Stomach smooth muscle (tissue), 2 donors: ENCODE results near the gene CD28.

Source experiments
- H3K27ac ChIP-seq: one replicate; pipeline ENCODE4 v1.7.0; 2013; ENCODE audit warnings: mild to moderate bottlenecking, low read length, inconsistent platforms
- H3K27me3 ChIP-seq, 2 donors: one replicate each; pipeline ENCODE4 v1.7.0; 2013; ENCODE audit warnings: low read length in 2 of 2; ENCODE audit not compliant: insufficient read depth in 2 of 2, control insufficient read depth in 1 of 2
- H3K36me3 ChIP-seq, 2 donors: one replicate each; pipeline ENCODE4 v1.7.0; 2013; ENCODE audit warnings: low read length in 2 of 2; ENCODE audit not compliant: control insufficient read depth in 2 of 2, insufficient read depth in 2 of 2
- H3K4me1 ChIP-seq: one replicate; pipeline ENCODE4 v1.7.0; 2013; ENCODE audit warnings: low read length; ENCODE audit not compliant: control insufficient read depth, insufficient read depth
- H3K4me3 ChIP-seq, 2 donors: one replicate each; pipeline ENCODE4 v1.7.0; 2013; ENCODE audit warnings: low read length in 2 of 2
- H3K9ac ChIP-seq, 2 donors: one replicate each; pipeline ENCODE4 v1.7.0; 2013; ENCODE audit warnings: low read length in 2 of 2, mild to moderate bottlenecking in 1 of 2
- H3K9me3 ChIP-seq, 2 donors: one replicate each; pipeline ENCODE4 v1.7.0; 2013; ENCODE audit warnings: low read length in 2 of 2; ENCODE audit not compliant: control insufficient read depth in 2 of 2
- donor health status: healthy.
- donor health status: Pancreatic carcinoma.

Gene CD28

DNA sequence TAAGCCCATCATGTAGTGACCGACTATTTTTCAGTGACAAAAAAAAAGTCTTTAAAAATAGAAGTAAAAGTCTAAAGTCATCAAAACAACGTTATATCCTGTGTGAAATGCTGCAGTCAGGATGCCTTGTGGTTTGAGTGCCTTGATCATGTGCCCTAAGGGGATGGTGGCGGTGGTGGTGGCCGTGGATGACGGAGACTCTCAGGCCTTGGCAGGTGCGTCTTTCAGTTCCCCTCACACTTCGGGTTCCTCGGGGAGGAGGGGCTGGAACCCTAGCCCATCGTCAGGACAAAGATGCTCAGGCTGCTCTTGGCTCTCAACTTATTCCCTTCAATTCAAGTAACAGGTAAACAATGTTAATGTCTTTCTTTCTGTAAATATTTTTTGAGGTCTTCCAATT lies at the start of gene CD28:
TSS of gene CD28 (plus strand) at position 237 of the 400 bp plus-strand sequence. CDS start at position 295, 58 bp downstream.
- Histone ChIP-seq H3K27me3 (no peaks in the 10 kb centered on the region), H3K36me3 (no peaks in the 10 kb centered on the region), H3K4me1 (no peaks in the 10 kb centered on the region), H3K9ac (no peak within 1 kb of the TSS), H3K9me3 (no peaks in the 10 kb centered on the region), H3K27ac (no peak within 1 kb of the TSS), H3K4me3 (no peak within 1 kb of the TSS)

DNA sequence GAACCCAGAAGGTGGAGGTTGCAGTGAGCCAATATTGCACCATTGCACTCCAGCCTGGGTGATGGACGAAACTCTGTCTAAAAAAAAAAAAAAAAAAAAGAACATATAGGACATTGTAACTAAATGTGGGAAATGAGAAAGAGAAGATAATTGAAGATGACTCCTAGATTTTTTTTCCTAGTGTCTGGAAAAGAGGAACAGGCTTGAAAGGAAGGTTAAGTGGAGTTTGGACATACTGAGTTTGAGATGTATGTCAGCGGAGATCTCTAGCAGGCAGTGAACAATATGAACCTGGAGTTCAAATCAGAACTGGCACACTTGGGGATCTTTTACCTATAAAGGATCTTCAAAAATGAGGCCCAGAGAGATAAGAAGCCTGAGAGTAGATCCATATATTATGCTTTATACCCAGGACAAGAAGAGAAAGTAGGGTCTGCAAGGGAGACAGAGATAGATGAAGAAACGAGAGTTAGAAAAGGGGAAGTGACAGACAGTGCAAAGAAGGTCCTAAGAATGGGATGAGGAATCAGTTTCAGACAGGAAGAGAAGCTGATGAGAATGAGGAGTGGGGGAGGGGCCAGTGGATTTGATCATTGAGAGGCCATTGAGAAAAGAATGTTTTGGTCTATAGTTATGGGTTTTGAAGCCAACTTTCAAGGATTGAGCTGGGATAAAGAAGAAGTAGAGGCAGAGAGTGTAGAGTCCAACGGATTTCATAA lies 46.9 kb upstream of the CD28 start:
- Histone ChIP-seq H3K9me3 (no peaks in the 10 kb centered on the region), H3K27ac (no peak overlapping the region), H3K4me3 (no peak overlapping the region), H3K27me3 (no peaks in the 10 kb centered on the region), H3K4me1 (peaks cover 3% of the 10 kb centered on the region), H3K36me3 (no peaks in the 10 kb centered on the region), H3K9ac (no peak overlapping the region)

DNA sequence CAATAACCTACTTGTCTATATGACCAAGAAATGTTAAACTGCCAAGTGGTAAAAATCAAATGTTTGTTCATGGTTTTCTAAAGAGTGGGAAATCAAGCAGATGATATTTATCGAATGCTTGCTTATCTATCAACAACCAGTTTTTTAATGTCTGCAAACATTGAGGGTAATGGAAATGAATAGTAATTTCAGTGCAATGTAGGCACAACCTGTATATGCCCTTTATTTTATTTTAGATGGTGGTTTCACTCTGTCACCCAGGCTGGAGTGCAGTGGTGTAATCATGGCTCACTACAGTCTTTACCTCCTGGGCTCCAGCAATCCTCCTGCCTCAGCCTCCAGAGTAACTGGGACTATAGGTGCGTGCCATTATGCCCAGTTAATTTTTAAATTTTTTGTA lies 46.0 kb upstream of the CD28 start:
- H3K9me3 ChIP-seq: no peaks in the 10 kb centered on the region
- no peaks in the 10 kb centered on the region for H3K27me3 ChIP-seq
- no peak overlapping the region for H3K27ac ChIP-seq
- H3K4me1 ChIP-seq: peaks cover 3% of the 10 kb centered on the region
- no peak overlapping the region for H3K4me3 ChIP-seq
- H3K9ac ChIP-seq: no peak overlapping the region
- no peaks in the 10 kb centered on the region for H3K36me3 ChIP-seq

DNA sequence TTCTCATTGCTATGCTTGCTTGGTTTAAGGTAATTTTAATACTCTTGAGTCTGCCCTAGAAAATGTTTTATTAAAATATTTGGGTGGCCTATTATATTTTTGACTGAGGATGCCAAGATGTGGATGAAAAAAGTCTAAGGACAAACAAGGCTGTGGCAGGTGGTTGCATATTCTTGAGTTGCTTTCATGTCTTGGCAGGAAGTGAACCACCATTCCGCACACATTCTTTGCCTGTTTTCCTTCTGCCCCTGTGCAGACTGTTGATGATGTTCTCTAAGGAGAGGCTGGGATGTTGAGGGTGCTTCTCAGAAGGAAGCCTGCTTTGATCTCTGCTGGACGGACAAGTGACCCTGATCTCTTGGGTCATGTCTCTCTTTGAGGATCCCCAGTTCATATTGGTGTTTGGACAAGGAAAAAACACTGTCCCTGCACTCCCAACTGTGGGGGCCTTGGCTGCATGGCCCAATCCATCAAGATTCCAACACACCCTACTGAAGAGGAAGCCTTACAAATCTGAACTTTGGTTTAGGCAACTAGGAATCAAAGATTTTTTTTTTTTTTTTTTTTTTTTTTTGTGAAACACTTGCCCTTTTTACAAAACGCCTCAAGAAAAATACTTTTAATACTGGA lies 45.0 kb upstream of the CD28 start:
- Histone ChIP-seq H3K9ac (no peak overlapping the region), H3K9me3 (no peaks in the 10 kb centered on the region), H3K36me3 (no peaks in the 10 kb centered on the region), H3K27me3 (no peaks in the 10 kb centered on the region), H3K4me3 (no peak overlapping the region), H3K27ac (no peak overlapping the region), H3K4me1 (peaks cover 3% of the 10 kb centered on the region)

DNA sequence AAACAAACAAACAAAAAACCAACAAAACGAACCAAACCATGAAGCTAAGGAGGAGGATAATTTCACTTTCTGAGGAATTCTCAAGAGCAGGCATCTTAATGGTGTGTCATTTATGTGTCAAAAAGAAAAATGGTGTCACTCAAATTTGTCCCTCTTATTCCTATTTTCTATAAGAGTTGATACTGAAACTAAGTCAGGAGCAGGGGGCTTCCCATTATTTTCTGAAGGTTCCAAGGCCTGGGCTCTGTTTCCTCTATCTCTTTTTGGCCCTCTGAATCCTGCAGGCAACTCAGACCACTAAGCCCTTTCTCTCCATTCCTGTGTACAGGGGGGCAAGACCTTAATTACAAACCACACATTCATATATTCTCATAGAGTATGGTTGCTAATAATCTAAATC lies 44.0 kb upstream of the CD28 start:
- Histone ChIP-seq H3K9me3 (no peaks in the 10 kb centered on the region), H3K4me1 (no peaks in the 10 kb centered on the region), H3K27ac (no peak overlapping the region), H3K27me3 (no peaks in the 10 kb centered on the region), H3K36me3 (no peaks in the 10 kb centered on the region), H3K9ac (no peak overlapping the region), H3K4me3 (no peak overlapping the region)

DNA sequence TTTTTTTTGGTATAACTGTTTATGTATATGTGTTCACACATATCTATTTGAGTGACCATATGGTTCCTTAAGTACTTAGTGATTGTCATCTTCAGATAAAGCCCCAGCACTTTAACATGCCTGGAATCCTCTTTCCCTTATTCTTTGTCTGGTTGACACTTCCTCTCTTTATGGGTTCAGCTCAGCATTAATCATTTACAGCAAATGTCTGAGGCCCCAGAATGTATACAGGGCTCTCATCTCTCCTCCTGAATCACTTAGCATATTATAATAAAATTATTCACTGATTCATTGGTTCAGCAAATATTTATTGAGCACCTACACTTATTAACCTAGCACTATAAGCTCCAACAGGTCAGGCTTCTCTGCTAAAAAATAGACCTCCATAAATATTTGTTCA lies 43.5 kb upstream of the CD28 start:
- Histone ChIP-seq H3K9me3 (no peaks in the 10 kb centered on the region), H3K36me3 (no peaks in the 10 kb centered on the region), H3K4me1 (no peaks in the 10 kb centered on the region), H3K4me3 (no peak overlapping the region), H3K27me3 (no peaks in the 10 kb centered on the region), H3K27ac (no peak overlapping the region), H3K9ac (no peak overlapping the region)

DNA sequence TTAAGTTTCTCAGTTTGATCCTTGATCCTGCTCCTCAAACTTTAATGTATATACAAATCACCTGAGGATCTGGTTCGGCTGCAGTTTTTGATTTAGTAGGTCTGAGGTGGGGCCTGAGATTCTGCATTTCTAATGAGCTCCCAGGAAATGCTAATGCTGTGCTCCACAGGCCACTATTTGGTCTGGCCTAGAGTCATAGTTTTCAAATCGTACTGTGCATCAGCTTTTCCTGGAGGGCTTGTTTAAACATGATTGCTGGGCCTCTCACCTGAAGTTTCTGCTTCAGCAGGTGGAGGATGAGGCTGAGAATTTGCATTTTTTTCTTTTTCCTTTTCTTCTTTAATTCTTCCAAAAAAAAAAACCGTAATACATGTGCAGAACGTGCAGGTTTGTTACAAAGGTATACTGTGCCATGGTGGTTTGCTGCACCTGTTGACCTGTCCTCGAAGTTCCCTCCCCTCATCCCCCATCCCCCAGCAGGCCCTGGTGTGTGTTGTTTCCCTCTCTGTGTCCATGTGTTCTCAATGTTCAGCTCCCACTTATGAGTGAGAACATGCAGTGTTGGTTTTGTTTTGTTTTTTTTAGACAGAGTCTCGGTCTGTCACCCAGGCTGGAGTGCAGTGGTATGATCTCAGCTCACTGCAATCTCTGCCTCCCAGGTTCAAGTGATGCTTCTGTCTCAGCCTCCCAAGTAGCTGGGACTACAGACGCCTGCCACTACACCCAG lies 42.2 kb upstream of the CD28 start:
- Histone ChIP-seq H3K4me3 (no peak overlapping the region), H3K9me3 (no peaks in the 10 kb centered on the region), H3K27me3 (no peaks in the 10 kb centered on the region), H3K27ac (no peak overlapping the region), H3K9ac (no peak overlapping the region), H3K36me3 (no peaks in the 10 kb centered on the region), H3K4me1 (no peaks in the 10 kb centered on the region)

DNA sequence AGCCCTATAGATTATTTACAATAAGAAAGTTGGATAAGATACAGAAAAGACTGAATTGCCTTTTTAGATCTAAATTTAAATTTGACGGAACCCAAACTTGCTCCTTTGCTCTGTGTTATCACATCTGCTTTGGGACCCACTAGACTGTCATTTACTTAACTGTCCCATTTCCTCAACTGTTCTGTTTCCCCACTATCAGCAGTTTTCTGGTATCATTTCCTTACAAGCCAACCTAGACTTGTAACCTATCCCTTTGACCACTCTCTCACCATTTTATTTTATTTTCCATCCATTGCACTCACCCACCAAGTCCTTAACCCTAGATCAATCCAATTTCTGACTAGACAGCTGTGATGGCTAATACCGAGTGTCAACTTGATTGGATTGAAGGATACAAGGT lies 38.6 kb upstream of the CD28 start:
- Histone ChIP-seq H3K4me1 (no peaks in the 10 kb centered on the region), H3K4me3 (no peak overlapping the region)

DNA sequence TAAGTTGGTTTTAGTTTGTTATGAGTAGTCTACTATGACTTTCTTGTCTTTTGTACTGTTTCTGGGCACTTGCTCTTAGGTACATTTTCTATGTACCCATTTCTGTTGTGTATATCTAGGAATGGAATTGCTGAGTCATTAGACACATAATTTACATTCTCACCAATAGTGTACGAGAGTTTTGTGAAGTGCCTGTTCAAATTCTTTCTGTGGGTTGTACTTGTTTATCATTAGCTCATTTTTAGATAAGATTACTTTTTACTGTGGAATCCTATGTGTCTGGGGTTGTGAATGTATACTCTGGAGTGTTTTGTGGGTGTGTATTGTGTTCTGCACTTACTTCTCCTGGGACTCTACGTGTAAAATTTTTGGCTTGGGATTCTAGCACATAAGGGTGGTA lies 36.6 kb upstream of the CD28 start:
- Histone ChIP-seq H3K9me3 (no peaks in the 10 kb centered on the region), H3K9ac (no peak overlapping the region), H3K4me1 (no peaks in the 10 kb centered on the region), H3K27me3 (no peaks in the 10 kb centered on the region), H3K36me3 (no peaks in the 10 kb centered on the region), H3K4me3 (no peak overlapping the region), H3K27ac (no peak overlapping the region)

More for the DNA sequence above, 38.6 kb upstream of the CD28 start:
- no peaks in the 10 kb centered on the region for H3K9me3 ChIP-seq
- H3K36me3 ChIP-seq: no peaks in the 10 kb centered on the region
- H3K27ac ChIP-seq: no peak overlapping the region
- H3K9ac ChIP-seq: no peak overlapping the region
- H3K27me3 ChIP-seq: no peaks in the 10 kb centered on the region

DNA sequence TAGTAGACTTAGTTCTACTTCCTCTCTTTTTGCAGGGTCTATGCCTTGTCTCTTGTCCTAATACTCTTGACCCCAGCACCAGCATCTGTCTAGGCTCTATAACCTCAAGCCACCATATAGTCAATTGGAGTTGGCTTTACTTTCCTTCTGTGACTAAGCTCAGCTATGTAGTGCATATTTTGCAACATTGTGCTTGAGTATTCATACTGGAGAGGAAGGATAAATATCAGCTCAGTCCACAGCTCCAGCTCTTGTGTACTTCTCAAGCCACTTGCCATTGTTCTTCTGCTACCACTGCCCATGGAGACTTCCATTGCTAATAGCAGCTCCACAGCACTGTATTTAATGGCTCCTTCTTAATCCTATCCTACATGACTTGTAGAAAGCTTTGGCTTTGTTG lies 35.5 kb upstream of the CD28 start:
- no peaks in the 10 kb centered on the region for H3K36me3 ChIP-seq
- H3K9ac ChIP-seq: no peak overlapping the region
- no peaks in the 10 kb centered on the region for H3K4me1 ChIP-seq
- no peak overlapping the region for H3K4me3 ChIP-seq
- no peaks in the 10 kb centered on the region for H3K27me3 ChIP-seq
- H3K9me3 ChIP-seq: no peaks in the 10 kb centered on the region
- H3K27ac ChIP-seq: no peak overlapping the region

DNA sequence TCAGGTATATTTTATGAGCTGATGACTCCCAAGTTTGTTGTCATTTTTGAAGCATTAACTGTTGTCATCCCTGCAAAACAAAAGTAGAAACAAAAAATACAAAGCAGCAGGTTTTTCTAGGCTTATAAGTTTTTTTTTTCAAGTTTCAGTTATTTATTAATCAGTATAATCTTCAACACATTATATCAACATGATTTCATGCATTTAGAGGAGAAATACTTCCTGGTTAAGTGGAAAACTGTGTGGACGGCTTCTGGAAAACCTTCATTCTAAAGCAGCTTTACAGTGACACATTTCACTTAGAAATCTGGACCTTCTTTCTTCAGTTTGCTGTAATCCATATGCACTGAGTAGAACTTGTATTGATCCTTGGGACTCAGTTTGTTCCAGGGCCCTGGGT lies 34.6 kb upstream of the CD28 start:
- Histone ChIP-seq H3K27me3 (no peaks in the 10 kb centered on the region), H3K27ac (no peak overlapping the region), H3K9ac (no peak overlapping the region), H3K9me3 (no peaks in the 10 kb centered on the region), H3K4me1 (no peaks in the 10 kb centered on the region), H3K4me3 (no peak overlapping the region), H3K36me3 (no peaks in the 10 kb centered on the region)
